K562 (cell line): Measurements from ENCODE around the gene TULP1. TPM values are rescaled to one million over a fixed set of nuclear protein-coding genes. Genes with fewer than 3 reads are reported as not detected.
A peak's percentile ranks its signal among the peaks of the same experiment; 100 is the strongest.

Source experiments
- ATAC-seq: fragments of 200-7000 bp; cut with Tn5 transposase; 3 replicates; pipeline ENCODE4 v1.9.1; 2020; ENCODE audit warnings: moderate library complexity
- BruUV-seq: library from RNA; stranded (reverse); fragments of 400-500 nt; replicated peaks from 2 replicates; lab custom pipeline; 2021; lab: Mats Ljungman, UMichigan
- CTCF ChIA-PET: fragments of 300-600 bp; formaldehyde crosslinking; extraction: SDS; loops from one replicate; lab custom pipeline; 2021; ENCODE audit warnings: low intra/inter-chr PET ratio; lab: Yijun Ruan, JAX
- POLR2A ChIA-PET: fragments of 300-600, 350-650 bp; sonication (Branson Sonifier 250); formaldehyde crosslinking; extraction: SDS; loops from one replicate; lab custom pipeline; 2021; ENCODE audit warnings: antibody characterized with exemption, inconsistent platforms; lab: Yijun Ruan, JAX
- DNase-seq, 4 experiments: peaks; one replicate each; pipeline versions ENCODE4 v3.0.0 to v3.0.0-alpha.2; 2011 to 2018; ENCODE audit warnings: low spot score in 3 of 4, mixed read lengths in 3 of 4; ENCODE audit errors: extremely low read depth in 1 of 4
- FAIRE-seq: peaks from 2 replicates; lab custom pipeline; 2011; peaks lifted over from hg19 to GRCh38; lab: Jason Lieb, UNC
- H2AFZ ChIP-seq: 2 replicates; pipeline ENCODE4 v1.6.0; 2011; ENCODE audit warnings: low read depth, low read length, control low read depth, inconsistent platforms
- H3K27ac ChIP-seq: fragments of 200-600 bp; 3 replicates; pipeline ENCODE4 v1.8.0; 2011; ENCODE audit warnings: low read depth, mild to moderate bottlenecking, control low read depth, inconsistent platforms, low read length, moderate library complexity, mixed read lengths; ENCODE audit errors: extremely low read depth
- H3K27me3 ChIP-seq, 2 experiments: fragments of 300-600 bp in 1 of 2; 2 replicates in 1 of 2; 3 replicates in 1 of 2; pipeline versions ENCODE4 v1.6.0 to v1.8.0; 2011; ENCODE audit warnings: inconsistent platforms in 2 of 2, low read length in 2 of 2, mild to moderate bottlenecking in 1 of 2, mixed read lengths in 1 of 2, moderate library complexity in 1 of 2; ENCODE audit not compliant: control insufficient read depth in 2 of 2, insufficient read depth in 2 of 2
- H3K36me3 ChIP-seq: fragments of 300-600 bp; 3 replicates; pipeline ENCODE4 v1.8.0; 2011; ENCODE audit warnings: mild to moderate bottlenecking, low read length, inconsistent platforms; ENCODE audit not compliant: control insufficient read depth, insufficient read depth
- H3K4me1 ChIP-seq, 2 experiments: fragments of 200-600 bp in 1 of 2; replicated peaks in 1 of 2; 2 replicates in 1 of 2; 3 replicates in 1 of 2; pipeline versions ENCODE4 v1.5.1 to v1.8.0; 2011; ENCODE audit warnings: inconsistent platforms in 2 of 2, low read length in 2 of 2, mild to moderate bottlenecking in 1 of 2, mixed read lengths in 1 of 2, moderate library complexity in 1 of 2; ENCODE audit not compliant: control insufficient read depth in 2 of 2, insufficient read depth in 2 of 2
- H3K4me2 ChIP-seq: 2 replicates; pipeline ENCODE4 v1.6.1; 2011; ENCODE audit warnings: low read length, control low read depth, inconsistent platforms, mixed read lengths; ENCODE audit not compliant: insufficient read depth
- H3K4me3 ChIP-seq: fragments of 200-600 bp; sonication (generic), shearing (Covaris generic); 2 replicates; pipeline ENCODE4 v1.5.1; 2016; ENCODE audit warnings: control low read depth, inconsistent platforms
- H3K79me2 ChIP-seq: fragments of 200-600 bp; 3 replicates; pipeline ENCODE4 v1.8.0; 2011; ENCODE audit warnings: low read length, inconsistent platforms; ENCODE audit not compliant: control insufficient read depth, insufficient read depth
- H3K9ac ChIP-seq, 2 experiments: 2 replicates each; pipeline versions ENCODE4 v1.6.0 to v1.6.1; 2011; ENCODE audit warnings: low read depth in 2 of 2, low read length in 2 of 2, control low read depth in 1 of 2, inconsistent platforms in 1 of 2, mild to moderate bottlenecking in 1 of 2, mixed read lengths in 1 of 2; ENCODE audit not compliant: insufficient read depth in 1 of 2
- H3K9me1 ChIP-seq: one replicate; pipeline ENCODE4 v1.6.0; 2011; ENCODE audit warnings: inconsistent platforms, mild to moderate bottlenecking, low read length, moderate library complexity; ENCODE audit not compliant: control insufficient read depth, insufficient read depth
- H3K9me3 ChIP-seq: replicated peaks from 2 replicates; pipeline ENCODE4 v1.5.1; 2011; ENCODE audit warnings: low read depth, low read length, inconsistent platforms; ENCODE audit not compliant: control insufficient read depth, insufficient read depth
- H4K20me1 ChIP-seq: replicated peaks from 2 replicates; pipeline ENCODE4 v1.6.1; 2011; ENCODE audit warnings: low read length, inconsistent platforms, mixed read lengths; ENCODE audit not compliant: control insufficient read depth, insufficient read depth
- ATF4 ChIP-seq: fragments of 450-650 bp; formaldehyde crosslinking; IDR thresholded peaks from 2 replicates; pipeline ENCODE4 v1.4.0; 2022; ENCODE audit warnings: mild to moderate bottlenecking, moderate library complexity
- DPF2 ChIP-seq: fragments of 450-650 bp; IDR thresholded peaks from 2 replicates; pipeline ENCODE4 v1.6.1; 2016
- GABPB2 ChIP-seq: fragments of 250-450 bp; sonication (Bioruptor Pico); conservative IDR thresholded peaks from 2 replicates; pipeline ENCODE4 v1.5.1; 2021; ENCODE audit warnings: mild to moderate bottlenecking
- HDGF ChIP-seq: fragments of 450-650 bp; IDR thresholded peaks from 2 replicates; pipeline ENCODE4 v1.6.1; 2016
- HES1 ChIP-seq: fragments of 450-650 bp; IDR thresholded peaks from 2 replicates; pipeline ENCODE4 v1.6.1; 2016; ENCODE audit warnings: low read depth, mild to moderate bottlenecking, moderate library complexity
- MYNN ChIP-seq, 2 experiments: sonication (generic); formaldehyde crosslinking in 1 of 2; IDR thresholded peaks; 2 replicates each; pipeline versions ENCODE4 v1.5.0 to v1.6.1; 2016 to 2020; ENCODE audit warnings: antibody characterized with exemption in 1 of 2, missing genetic modification reagents in 1 of 2
- NONO ChIP-seq, 2 experiments: fragments of 200-400 bp in 1 of 2; fragments of 450-650 bp in 1 of 2; formaldehyde crosslinking in 1 of 2; IDR thresholded peaks; 2 replicates each; pipeline ENCODE4 v1.6.1; 2017; ENCODE audit warnings: low read depth in 2 of 2, mild to moderate bottlenecking in 2 of 2, moderate library complexity in 2 of 2, low read length in 1 of 2
- POLR2AphosphoS2 ChIP-seq: IDR thresholded peaks from 2 replicates; pipeline ENCODE4 v1.6.1; 2012; ENCODE audit warnings: low read length, improper control_type of control experiment
- POLR2H ChIP-seq: IDR thresholded peaks from 2 replicates; pipeline ENCODE4 v1.6.1; 2016; ENCODE audit warnings: missing genetic modification characterization, low read depth, mild to moderate bottlenecking, control low read depth, missing compliant biosample characterization, moderate library complexity
- RAD21 ChIP-seq, 2 experiments: fragments of 250-450 bp in 1 of 2; fragments of 450-650 bp in 1 of 2; sonication (Bioruptor Pico) in 1 of 2; formaldehyde crosslinking in 1 of 2; IDR thresholded peaks in 1 of 2; conservative IDR thresholded peaks in 1 of 2; 2 replicates each; pipeline versions ENCODE4 v1.4.0 to v1.8.0; 2020 to 2022; ENCODE audit warnings: mild to moderate bottlenecking in 2 of 2, moderate library complexity in 1 of 2
- RBFOX2 ChIP-seq: fragments of 200-400 bp; formaldehyde crosslinking; IDR thresholded peaks from 2 replicates; pipeline ENCODE4 v1.6.1; 2017; ENCODE audit warnings: low read depth, mild to moderate bottlenecking, low read length, moderate library complexity
- RCOR1 ChIP-seq, 2 experiments: IDR thresholded peaks; 2 replicates each; pipeline ENCODE4 v1.6.1; 2012; ENCODE audit warnings: low read depth in 2 of 2, low read length in 2 of 2, borderline replicate concordance in 1 of 2, improper control_type of control experiment in 1 of 2
- SIN3A ChIP-seq, 2 experiments: fragments of 150-350 bp in 1 of 2; IDR thresholded peaks; 2 replicates each; pipeline ENCODE4 v1.6.1; 2011 to 2016; ENCODE audit warnings: borderline replicate concordance in 2 of 2, low read depth in 2 of 2, low read length in 2 of 2, mild to moderate bottlenecking in 2 of 2, moderate library complexity in 2 of 2; ENCODE audit not compliant: control insufficient read depth in 1 of 2
- THRAP3 ChIP-seq: fragments of 450-650 bp; IDR thresholded peaks from 2 replicates; pipeline ENCODE4 v1.6.1; 2016; ENCODE audit warnings: mild to moderate bottlenecking, inconsistent platforms, borderline replicate concordance
- XRCC5 ChIP-seq: fragments of 200-400 bp; formaldehyde crosslinking; IDR thresholded peaks from 2 replicates; pipeline ENCODE4 v1.6.1; 2017; ENCODE audit warnings: low read depth, mild to moderate bottlenecking, low read length
- YBX1 ChIP-seq: fragments of 450-650 bp; IDR thresholded peaks from 2 replicates; pipeline ENCODE4 v1.7.1; 2016; ENCODE audit warnings: mild to moderate bottlenecking
- ZNF232 ChIP-seq: sonication (generic); formaldehyde crosslinking; IDR thresholded peaks from 2 replicates; pipeline ENCODE4 v1.8.0; 2022; ENCODE audit warnings: mild to moderate bottlenecking, missing genetic modification reagents
- WGBS: fragments of 100-300 bp; shearing (Covaris generic); methylation state at CpG from one replicate; pipeline ENCODE4 v1.1.6; 2016; ENCODE audit warnings: low coverage, mixed read lengths; ENCODE audit not compliant: insufficient coverage; ENCODE audit errors: missing lambda C conversion rate; 5-methylcytosine and 5-hydroxymethylcytosine counted together
- in situ Hi-C: fragments of 300-500 bp; cut with MboI; formaldehyde crosslinking; loops from 4 replicates; pipeline ENCODE4 v1.15.0; 2018; ENCODE audit warnings: inconsistent platforms, mixed read lengths
- intact Hi-C: fragments of 100-400 bp; cut with micrococcal nuclease; formaldehyde crosslinking; loops from 2 replicates; pipeline ENCODE4 v1.14.2; 2022
- polyA plus RNA-seq, 8 experiments: library from polyadenylated mRNA; depleted of rRNA in 4 of 8; stranded (reverse) in 5 of 8; unstranded in 3 of 8; fragments of >200 nt; fragmentation: Nextera tagmentation in 2 of 8; fragmentation: Illumina TruSeq in 1 of 8; extraction: Ambion mirVana in 2 of 8; extraction: Trizol in 1 of 8; gene quantifications; 2 replicates each; pipeline versions ENCODE4 v1.2.1 to v1.2.3, GENCODE V29; 2011 to 2014; ENCODE audit warnings: inconsistent platforms in 1 of 8, missing spikeins in 1 of 8
- total RNA-seq, 7 experiments: library from RNA; depleted of rRNA in 6 of 7; stranded (reverse); fragments of >200 nt in 6 of 7; fragmentation: Illumina TruSeq in 2 of 7; extraction: Trizol in 2 of 7; gene quantifications; 2 replicates each; pipeline versions ENCODE4 v1.2.1 to v1.2.3, GENCODE V29; 2011 to 2021; ENCODE audit warnings: low replicate concordance in 1 of 7

Gene TULP1
- total and polyA plus RNA-seq, 9 of the 15 experiments (the other 6 are each of a cell fraction or from before 2014, with no cell fraction given): 0.06 to 0.17 (median 0.09) TPM; not detected in 6

GRCh38 chr6:35471836-35472345, 40.8 kb downstream of the TULP1 start:
- H3K9ac ChIP-seq: peak overlapping the region; percentile 4 to 81; a peak in 3 of 4 replicates
- H3K79me2 ChIP-seq: peaks cover 44% of the 10 kb centered on the region
- no peaks in the 10 kb centered on the region for H3K9me1 ChIP-seq
- H3K27me3 ChIP-seq: no peaks in the 10 kb centered on the region; a peak in 1 of 5 replicates
- peaks cover 23 to 36% of the 10 kb centered on the region in 2 experiments; a peak in 4 of 5 replicates for H3K4me1 ChIP-seq
- 0 out of 2 replicates have a peak, but pooled peaks cover 1% of the 10 kb centered on the region for H3K9me3 ChIP-seq
- peak overlapping the region; percentile 28; the same call in 1 of the 3 replicates for H3K27ac ChIP-seq
- 0 out of 3 replicates have a peak, but pooled peaks have one; percentile 2 for ATAC-seq
- H4K20me1 ChIP-seq: peaks cover 37% of the 10 kb centered on the region
- no peak for FAIRE-seq
- BruUV-seq: TSS peak; percentile 9
- 24% methylated on average over 8 of the region's 8 CpGs for WGBS
- H3K4me2 ChIP-seq: peak overlapping the region; percentile 100
- in situ Hi-C loops: no loop called here
- H3K4me3 ChIP-seq: peak overlapping the region; percentile 91; the same call in 1 of the 2 replicates
- intact Hi-C loops: no loop called here
- CTCF ChIA-PET: no interaction called here
- DNase-seq: peak in 1 of 4 experiments; percentile 36
- no peak overlapping the region for H2AFZ ChIP-seq
- peaks cover 60% of the 10 kb centered on the region for H3K36me3 ChIP-seq
- POLR2A ChIA-PET: interaction anchor here (0.5 to 7.6 kb wide), 27 partner anchors 12 to 910 kb away, joined by 3 to 167 read pairs (median 3); partner anchors contain the start of genes ARMC12, DEF6, FANCE and TEAD3
- TF ChIP-seq DPF2 (0 out of 2 replicates have a peak, but pooled peaks have one; percentile 22), YBX1 (no peak), NONO (IDR thresholded peaks at IDR 0.05; ENCODE audit: low read depth in 2 of 2, low read length in 1 of 2) (0 out of 4 replicates have a peak, but pooled peaks of 1 of the 2 experiments have one; percentile 23), GABPB2 (CRISPR knock-in tag) (0 out of 2 replicates have a peak, but pooled peaks have one; percentile 26), XRCC5 (0 out of 2 replicates have a peak, but pooled peaks have one; percentile 44), HDGF (peak; percentile 72; the same call in 1 of the 2 replicates), ZNF232 (CRISPR knock-in tag) (no peak), POLR2AphosphoS2 (0 out of 2 replicates have a peak, but pooled peaks have one; percentile 81), MYNN (IDR thresholded peaks at IDR 0.05) (peak; percentile 74; the same call in 1 of the 2 replicates), MYNN (CRISPR knock-in tag; IDR thresholded peaks at IDR 0.05) (no peak), THRAP3 (no peak), POLR2H (0 out of 2 replicates have a peak, but pooled peaks have one; percentile 0), RCOR1 (IDR thresholded peaks at IDR 0.05; ENCODE audit: borderline replicate concordance in 1 of 2, low read depth in 2 of 2, low read length in 2 of 2) (peak in 1 of 2 experiments; percentile 35; a peak in 1 of 4 replicates), RAD21 (CRISPR knock-in tag; conservative IDR thresholded peaks at IDR 0.05 in 1 of 2, IDR thresholded peaks at IDR 0.05 in 1 of 2) (peak in 1 of 2 experiments; percentile 6; a peak in 1 of 4 replicates), HES1 (0 out of 2 replicates have a peak, but pooled peaks have one; percentile 20), SIN3A (IDR thresholded peaks at IDR 0.05; ENCODE audit: borderline replicate concordance in 2 of 2, control insufficient read depth in 1 of 2, low read depth in 2 of 2, low read length in 2 of 2) (0 out of 4 replicates have a peak, but pooled peaks of 1 of the 2 experiments have one; percentile 8), ATF4 (peak; percentile 43; the same call in 1 of the 2 replicates), RBFOX2 (peak; percentile 39)
